Nephron (organoid): Measurements from ENCODE around the gene ADAP1.
"Not testable (repeated sequence)": the region's sequence is repeated elsewhere in the genome, so short reads cannot be mapped to it uniquely, and the experiment has no call there.

Experiments used
- H3K27ac Mint-ChIP-seq, 3 experiments: 2 replicates each; pipeline ENCODE4 v1.8.0; 2020; ENCODE audit warnings: mixed read lengths in 3 of 3, mild to moderate bottlenecking in 2 of 3, moderate library complexity in 1 of 3
- H3K27me3 Mint-ChIP-seq: 2 replicates; pipeline ENCODE4 v1.8.0; 2021; ENCODE audit warnings: low read depth, mild to moderate bottlenecking, moderate library complexity, mixed read lengths
- H3K36me3 Mint-ChIP-seq: 2 replicates; pipeline ENCODE4 v1.8.0; 2020; ENCODE audit warnings: low read depth, mixed read lengths
- H3K4me1 Mint-ChIP-seq: 2 replicates; pipeline ENCODE4 v1.8.0; 2020; ENCODE audit warnings: mixed read lengths
- H3K4me3 Mint-ChIP-seq, 3 experiments: 2 replicates each; pipeline ENCODE4 v1.8.0; 2020; ENCODE audit warnings: mild to moderate bottlenecking in 3 of 3, mixed read lengths in 3 of 3, moderate library complexity in 2 of 3
- H3K9me3 Mint-ChIP-seq: 2 replicates; pipeline ENCODE4 v1.8.0; 2020; ENCODE audit warnings: mixed read lengths
- CTCF ChIP-seq, 3 experiments: fragments of 200-600 bp; sonication (generic); IDR thresholded peaks; one replicate each; pipeline ENCODE4 v1.5.0; 2021; ENCODE audit warnings: antibody characterized with exemption in 3 of 3; ENCODE audit not compliant: unreplicated experiment in 3 of 3

Gene ADAP1

DNA sequence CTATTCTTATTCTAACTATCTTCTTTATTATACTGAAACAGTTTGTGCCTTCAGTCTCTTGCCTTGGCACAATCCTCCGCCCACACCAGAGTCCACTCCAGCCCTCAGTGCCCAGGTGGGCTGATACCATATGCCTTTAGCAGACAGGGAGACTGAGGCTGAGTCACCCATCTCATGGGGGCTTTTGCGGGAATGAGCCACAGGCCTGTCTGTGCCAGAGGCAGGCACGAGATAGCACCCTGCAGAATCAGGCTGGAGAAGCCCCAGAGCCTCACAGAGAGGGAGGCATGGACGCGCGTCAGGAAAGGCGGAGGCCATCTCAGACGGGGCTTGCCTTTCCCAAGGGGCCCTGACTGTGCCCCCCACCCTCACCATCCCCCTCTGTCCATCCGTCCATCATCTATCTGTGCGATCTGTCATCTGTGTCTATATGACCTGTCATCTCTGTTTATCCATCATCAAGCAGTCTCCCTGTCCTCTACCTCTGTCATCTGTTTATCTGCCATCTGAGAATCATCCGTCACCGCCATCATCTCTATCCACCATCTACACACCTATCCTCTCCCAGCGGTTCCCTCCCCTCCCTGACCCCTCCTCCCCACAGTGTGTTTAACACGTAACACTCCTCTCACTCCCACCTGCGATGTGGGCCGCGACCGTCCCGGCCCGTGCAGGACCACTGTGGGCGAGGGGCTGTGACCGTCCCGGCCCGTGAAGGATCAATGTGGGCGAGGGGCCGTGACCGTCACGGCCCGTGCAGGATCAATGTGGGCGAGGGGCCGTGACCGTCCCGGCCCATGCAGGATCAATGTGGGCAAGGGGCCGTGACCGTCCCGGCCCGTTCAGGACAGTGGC is 7.3 kb upstream of the ADAP1 start:
- no peak for TF ChIP-seq CTCF (IDR thresholded peaks at IDR 0.05; ENCODE audit: unreplicated experiment in 3 of 3)
- Mint-ChIP-seq H3K9me3 (no peaks in the 10 kb centered on the region), H3K4me1 (peaks cover 28% of the 10 kb centered on the region), H3K27ac (no peak overlapping the region), H3K36me3 (no peaks in the 10 kb centered on the region), H3K4me3 (no peak overlapping the region), H3K27me3 (peaks cover 17% of the 10 kb centered on the region)

DNA sequence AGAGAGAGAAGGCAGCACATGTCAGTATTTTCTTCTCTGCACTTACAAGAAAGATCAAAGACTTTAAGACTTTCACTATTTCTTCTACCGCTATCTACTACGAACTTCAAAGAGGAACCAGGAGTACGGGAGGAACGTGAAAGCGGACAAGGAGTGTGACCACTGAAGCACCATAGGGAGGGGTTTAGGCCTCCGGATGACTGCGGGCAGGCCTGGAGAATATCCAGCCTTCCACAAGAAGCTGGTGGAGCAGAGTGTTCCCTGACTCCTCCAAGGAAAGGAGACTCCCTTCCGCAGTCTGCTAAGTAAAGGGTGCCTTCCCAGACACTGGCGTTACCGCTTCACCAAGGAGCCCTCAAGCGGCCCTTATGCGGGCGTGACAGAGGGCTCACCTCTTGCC is 6.5 kb upstream of the ADAP1 start:
- Mint-ChIP-seq H3K27ac (peak overlapping the region in 2 of 3 experiments; percentile 8 to 44), H3K4me1 (peaks cover 22% of the 10 kb centered on the region), H3K27me3 (peaks cover 20% of the 10 kb centered on the region)
- not testable (repeated sequence) for H3K4me3 Mint-ChIP-seq, H3K36me3 Mint-ChIP-seq, H3K9me3 Mint-ChIP-seq

- TF ChIP-seq CTCF (IDR thresholded peaks at IDR 0.05; ENCODE audit: unreplicated experiment in 3 of 3) = no peak
Observed at GRCh38 chr7:960269-960871, 5.9 kb upstream of the ADAP1 start.

GRCh38 chr7:959740-960139 is 5.3 kb upstream of the ADAP1 start:
- not testable (repeated sequence) for H3K9me3 Mint-ChIP-seq, H3K4me3 Mint-ChIP-seq, H3K27ac Mint-ChIP-seq, H3K36me3 Mint-ChIP-seq
- Mint-ChIP-seq H3K27me3 (peaks cover 30% of the 10 kb centered on the region), H3K4me1 (peaks cover 16% of the 10 kb centered on the region)

More at GRCh38 chr7:960269-960871, 5.9 kb upstream of the ADAP1 start:
- Mint-ChIP-seq H3K36me3 (no peaks in the 10 kb centered on the region), H3K9me3 (no peaks in the 10 kb centered on the region), H3K27me3 (peaks cover 26% of the 10 kb centered on the region), H3K27ac (peak overlapping the region in 2 of 3 experiments; percentile 8 to 44), H3K4me1 (peaks cover 22% of the 10 kb centered on the region), H3K4me3 (no peak overlapping the region)

DNA sequence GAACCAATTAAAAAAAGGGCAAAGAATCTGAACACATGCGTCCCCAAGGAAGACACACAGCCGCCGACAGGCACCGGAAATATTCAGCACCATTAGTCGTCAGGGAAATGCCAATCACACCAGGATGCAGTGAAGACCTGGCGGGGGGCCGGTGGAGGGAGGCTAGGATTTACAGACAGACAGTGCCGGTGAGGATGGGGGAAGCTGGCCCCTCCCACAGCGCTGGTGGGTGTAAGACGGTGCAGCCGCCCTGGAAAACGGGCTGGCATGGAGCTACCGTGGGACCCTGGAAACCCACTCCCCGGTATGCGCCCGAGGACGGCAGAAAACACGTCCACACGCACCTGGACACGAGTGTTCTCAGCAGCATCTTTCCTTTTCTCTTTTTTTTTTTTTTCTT is 4.8 kb upstream of the ADAP1 start:
- Mint-ChIP-seq H3K4me3 (no peak overlapping the region), H3K9me3 (no peaks in the 10 kb centered on the region), H3K27ac (peak overlapping the region in 1 of 3 experiments; percentile 40), H3K27me3 (peaks cover 30% of the 10 kb centered on the region), H3K4me1 (peaks cover 13% of the 10 kb centered on the region), H3K36me3 (no peaks in the 10 kb centered on the region)
- TF ChIP-seq CTCF (IDR thresholded peaks at IDR 0.05; ENCODE audit: unreplicated experiment in 3 of 3) = no peak

- H3K36me3 Mint-ChIP-seq = no peaks in the 10 kb centered on the region
- H3K9me3 Mint-ChIP-seq = no peaks in the 10 kb centered on the region
- H3K27ac Mint-ChIP-seq = peak overlapping the region in 1 of 3 experiments; percentile 40
- peaks cover 13% of the 10 kb centered on the region for H3K4me1 Mint-ChIP-seq
- H3K4me3 Mint-ChIP-seq = no peak overlapping the region
- H3K27me3 Mint-ChIP-seq = peaks cover 30% of the 10 kb centered on the region
- TF ChIP-seq CTCF (IDR thresholded peaks at IDR 0.05; ENCODE audit: unreplicated experiment in 3 of 3) = no peak
Observed at GRCh38 chr7:958221-959200, 4.0 kb upstream of the ADAP1 start.
